ENCODE results near the gene LAG3. TPM values are rescaled to one million over a fixed set of nuclear protein-coding genes. Genes with fewer than 3 reads are reported as not detected.

LAG3 gene
- total RNA-seq, 4 donors from 2014 or later, result 1.2 to 4.0 (median 2.9) TPM

DNA sequence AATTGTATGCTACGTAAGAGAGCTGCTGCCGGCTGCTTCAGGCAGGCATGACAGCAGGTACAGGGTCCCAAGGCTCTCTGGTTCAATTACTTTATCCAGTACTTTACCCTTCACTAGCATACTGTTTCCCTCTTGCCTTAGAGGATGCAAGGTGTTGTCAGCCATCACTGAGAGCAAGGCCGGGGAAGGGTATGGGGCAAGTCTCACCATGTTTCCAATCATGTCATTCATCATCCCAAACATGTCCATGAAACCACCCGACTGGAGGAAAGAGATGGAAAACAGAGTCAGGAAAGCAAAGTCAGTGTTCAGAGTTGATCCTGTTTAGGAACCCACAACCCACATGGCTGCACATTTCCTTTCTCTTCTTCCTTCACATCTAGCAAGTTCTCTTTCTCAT lies 21.8 kb upstream of the LAG3 start:
- no peak for DNase-seq (ENCODE audit: low spot score in 2 of 2)
- TF ChIP-seq EP300 (IDR thresholded peaks at IDR 0.05) (no peak), POLR2A (IDR thresholded peaks at IDR 0.05) (no peak)
- TF ChIP-seq, protein P1, sequence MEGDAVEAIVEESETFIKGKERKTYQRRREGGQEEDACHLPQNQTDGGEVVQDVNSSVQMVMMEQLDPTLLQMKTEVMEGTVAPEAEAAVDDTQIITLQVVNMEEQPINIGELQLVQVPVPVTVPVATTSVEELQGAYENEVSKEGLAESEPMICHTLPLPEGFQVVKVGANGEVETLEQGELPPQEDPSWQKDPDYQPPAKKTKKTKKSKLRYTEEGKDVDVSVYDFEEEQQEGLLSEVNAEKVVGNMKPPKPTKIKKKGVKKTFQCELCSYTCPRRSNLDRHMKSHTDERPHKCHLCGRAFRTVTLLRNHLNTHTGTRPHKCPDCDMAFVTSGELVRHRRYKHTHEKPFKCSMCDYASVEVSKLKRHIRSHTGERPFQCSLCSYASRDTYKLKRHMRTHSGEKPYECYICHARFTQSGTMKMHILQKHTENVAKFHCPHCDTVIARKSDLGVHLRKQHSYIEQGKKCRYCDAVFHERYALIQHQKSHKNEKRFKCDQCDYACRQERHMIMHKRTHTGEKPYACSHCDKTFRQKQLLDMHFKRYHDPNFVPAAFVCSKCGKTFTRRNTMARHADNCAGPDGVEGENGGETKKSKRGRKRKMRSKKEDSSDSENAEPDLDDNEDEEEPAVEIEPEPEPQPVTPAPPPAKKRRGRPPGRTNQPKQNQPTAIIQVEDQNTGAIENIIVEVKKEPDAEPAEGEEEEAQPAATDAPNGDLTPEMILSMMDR (IDR thresholded peaks at IDR 0.05), result no peak
- 86 to 95% methylated on average over 4 of the region's 4 CpGs for WGBS, 2 donors

DNA sequence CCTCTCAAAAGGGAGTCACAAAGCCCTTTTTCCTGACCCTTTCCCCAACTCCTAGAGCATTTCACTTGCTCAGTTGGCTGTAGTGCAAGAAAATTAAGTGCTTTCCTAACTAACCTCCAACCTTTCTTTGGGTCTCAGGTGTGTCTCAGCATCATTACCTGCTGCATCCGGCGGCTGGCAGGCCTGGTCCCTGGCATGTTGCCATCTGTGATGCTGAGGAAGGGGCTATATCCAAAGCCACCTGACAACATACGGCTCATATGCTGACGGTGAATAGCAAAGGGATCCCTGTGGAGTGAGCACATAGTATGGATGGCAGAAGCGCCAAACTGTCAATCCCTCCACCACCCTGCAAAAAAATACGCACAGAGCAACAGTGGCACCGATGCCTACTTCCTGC lies 20.6 kb upstream of the LAG3 start:
- 73 to 81% methylated on average over 7 of the region's 7 CpGs for WGBS, 2 donors
- peaks cover 0 to 27% (median 10%) of the 10 kb centered on the region in 4 donors for H3K4me1 ChIP-seq
- peaks cover 0 to 49% (median 25%) of the 10 kb centered on the region in 3 donors for H3K36me3 ChIP-seq
- H3K4me3 ChIP-seq, result peak overlapping the region in 3 of 4 donors; percentile 70 to 87 (median 83)
- H3K9me3 ChIP-seq, result no peaks in the 10 kb centered on the region
- no peak for DNase-seq (ENCODE audit: low spot score in 2 of 2)
- no peaks in the 10 kb centered on the region for H3K27me3 ChIP-seq
- H3K27ac ChIP-seq, result peak overlapping the region in 3 of 4 donors; percentile 97 to 100 (median 98)
- no peak for TF ChIP-seq EP300 (IDR thresholded peaks at IDR 0.05)
- no peak for TF ChIP-seq POLR2A (IDR thresholded peaks at IDR 0.05)
- TF ChIP-seq, protein P1 (IDR thresholded peaks at IDR 0.05), result no peak

More for the DNA sequence above, 21.8 kb upstream of the LAG3 start:
- no peaks in the 10 kb centered on the region for H3K27me3 ChIP-seq
- no peaks in the 10 kb centered on the region for H3K9me3 ChIP-seq
- H3K36me3 ChIP-seq, result peaks cover 0 to 62% (median 25%) of the 10 kb centered on the region in 3 donors
- no peak overlapping the region for H3K4me3 ChIP-seq
- peak overlapping the region in 2 of 4 donors; percentile 2 to 17 for H3K27ac ChIP-seq
- peaks cover 0 to 27% (median 11%) of the 10 kb centered on the region in 4 donors for H3K4me1 ChIP-seq

DNA sequence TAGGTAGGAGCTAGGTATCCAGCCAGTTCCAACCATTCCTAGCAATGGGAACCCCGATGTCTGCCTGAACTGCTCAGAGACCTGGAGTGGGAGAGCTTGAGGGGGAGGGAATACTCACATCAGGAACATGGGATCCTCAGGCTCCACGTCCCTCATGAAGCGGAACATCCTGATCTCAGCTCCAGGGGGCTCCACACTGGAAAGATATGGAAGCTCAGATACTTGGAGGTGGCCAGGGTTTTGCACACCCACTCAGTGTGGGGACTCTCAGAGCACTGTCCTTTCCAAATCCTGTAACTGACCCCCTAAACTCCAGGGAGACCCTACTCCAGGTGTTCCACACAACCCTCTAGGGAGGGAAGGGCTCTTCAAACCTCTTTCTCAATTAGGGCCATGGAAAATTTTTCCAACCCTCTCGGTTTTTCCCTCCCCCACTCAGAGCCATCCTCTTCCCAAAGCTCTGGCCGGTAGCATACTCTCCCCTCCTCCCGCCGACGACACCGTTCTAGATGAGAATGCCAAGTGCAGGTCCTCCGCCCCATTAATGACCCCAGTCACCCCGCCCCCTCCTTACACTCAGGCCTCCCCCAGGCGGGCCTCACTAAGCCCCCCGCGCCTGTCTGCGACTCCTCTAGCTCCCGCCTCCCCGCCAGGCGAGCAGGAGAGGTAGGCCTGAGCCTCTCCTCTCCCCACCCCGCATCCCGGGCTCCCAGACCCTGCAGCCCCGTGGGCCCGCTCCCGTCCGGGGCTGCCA lies 20.0 kb upstream of the LAG3 start:
- peaks cover 0 to 44% (median 23%) of the 10 kb centered on the region in 3 donors for H3K36me3 ChIP-seq
- H3K4me3 ChIP-seq, result peak overlapping the region; percentile 70 to 96 (median 85)
- no peak for TF ChIP-seq POLR2A (IDR thresholded peaks at IDR 0.05)
- TF ChIP-seq, protein P1 (IDR thresholded peaks at IDR 0.05), result peak in 3 of 5 experiments; percentile 11 to 20 (median 15)
- TF ChIP-seq EP300 (IDR thresholded peaks at IDR 0.05), result no peak
- peak overlapping the region; percentile 97 to 100 (median 98) for H3K27ac ChIP-seq
- 4 to 6% methylated on average over 16 to 22 of the region's 24 CpGs for WGBS, 2 donors
- H3K4me1 ChIP-seq, result peaks cover 0 to 27% (median 10%) of the 10 kb centered on the region in 4 donors
- no peak for DNase-seq (ENCODE audit: low spot score in 2 of 2)
- no peaks in the 10 kb centered on the region for H3K27me3 ChIP-seq
- H3K9me3 ChIP-seq, result no peaks in the 10 kb centered on the region

DNA sequence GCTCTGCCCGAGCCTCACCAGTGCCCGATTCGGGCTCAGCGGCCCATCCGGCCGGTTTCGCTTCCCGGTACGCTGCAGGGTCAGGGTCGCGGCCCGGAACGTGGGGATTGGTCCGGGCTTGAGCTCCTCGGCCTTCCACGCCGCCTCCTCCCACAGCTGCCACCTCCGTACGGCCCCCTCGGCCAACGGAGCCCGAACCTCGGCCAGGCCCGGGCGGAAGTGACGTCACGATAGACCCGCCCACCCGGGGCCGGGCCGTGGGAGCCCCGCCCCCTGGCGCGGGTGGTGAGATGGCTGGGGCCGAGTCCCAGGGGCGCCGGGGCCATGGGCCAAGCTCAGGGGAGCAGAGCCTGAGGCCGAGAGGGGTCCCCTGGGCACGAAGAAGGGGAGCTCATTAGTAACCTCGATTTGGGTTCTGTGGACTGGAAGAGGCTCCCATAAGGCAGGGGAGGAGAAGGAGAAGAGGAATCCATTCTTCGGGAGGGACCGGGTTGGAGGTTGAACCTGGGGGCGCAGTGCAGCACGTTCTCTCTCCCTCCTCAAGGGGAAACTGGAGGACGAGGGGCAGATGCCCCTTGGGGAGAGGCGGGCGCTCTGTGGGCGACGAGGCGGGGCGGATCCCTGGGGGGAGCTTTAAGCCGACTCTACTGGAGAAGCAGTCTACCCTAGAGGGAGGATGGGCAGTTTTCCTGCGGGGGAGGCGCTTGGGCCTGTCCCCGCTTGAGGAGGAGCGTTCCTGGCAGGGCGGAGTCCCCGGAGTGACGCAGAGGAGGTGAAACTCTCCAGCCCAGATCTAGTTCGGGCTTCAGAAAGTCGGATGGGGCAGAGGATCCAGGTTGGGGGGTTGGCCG lies 19.2 kb upstream of the LAG3 start, which contains the start of gene MLF2:
MLF2 (minus strand) TSS at position 221 of the 851 bp plus-strand sequence. CDS start 807 bp downstream, outside the sequence.
- Histone ChIP-seq H3K27me3 (no peaks in the 10 kb centered on the region), H3K4me1 (peaks cover 0 to 27% (median 10%) of the 10 kb centered on the region in 4 donors), H3K4me3 (peak within 1 kb of the TSS; percentile 70 to 96 (median 85)), H3K36me3 (peaks cover 0 to 36% (median 17%) of the 10 kb centered on the region in 3 donors), H3K9me3 (no peaks in the 10 kb centered on the region), H3K27ac (peak within 1 kb of the TSS; percentile 97 to 100 (median 98))
- WGBS, 2 donors, result 0 to 1% methylated on average over 41 to 56 of the region's 62 CpGs
- DNase-seq (ENCODE audit: low spot score in 2 of 2), result peak; percentile 95 to 96
- TF ChIP-seq POLR2A (IDR thresholded peaks at IDR 0.05) (peak; percentile 95 to 99), EP300 (IDR thresholded peaks at IDR 0.05) (peak; percentile 63 to 100)
- TF ChIP-seq, protein P1 (IDR thresholded peaks at IDR 0.05), result peak in 3 of 5 experiments; percentile 96 to 98 (median 98)
